ENCODE measurements around the gene CDH1. TPM values are rescaled to one million over a fixed set of nuclear protein-coding genes. Genes with fewer than 3 reads are reported as not detected.
"Not testable (repeated sequence)": the region's sequence is repeated elsewhere in the genome, so short reads cannot be mapped to it uniquely, and the experiment has no call there.

The CDH1 gene
- polyA plus RNA-seq, 3 donors, result 0.05 to 0.13 TPM; not detected in 1

DNA sequence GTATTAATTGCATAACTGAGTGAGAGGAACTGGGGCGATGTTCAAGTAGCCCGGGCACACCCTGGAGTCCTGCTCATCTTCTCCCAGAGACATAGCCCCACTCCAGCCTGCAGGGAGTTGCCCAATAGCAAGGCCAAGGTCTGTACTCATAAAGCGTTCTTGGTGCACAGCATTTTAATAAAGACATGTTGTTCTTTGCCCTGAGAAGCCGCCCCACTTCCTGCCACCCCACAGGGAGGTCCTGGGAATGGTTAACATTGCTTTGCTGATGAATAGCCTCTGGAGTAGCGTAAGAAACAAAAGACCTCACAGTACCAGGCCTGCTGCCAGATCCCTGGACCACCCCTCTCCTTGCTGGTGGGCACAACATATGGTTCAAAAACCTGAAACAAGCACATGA is 21.6 kb upstream of the CDH1 start:
- H3K27me3 ChIP-seq (ENCODE audit: control insufficient read depth in 2 of 2, insufficient read depth in 2 of 2, low read length in 2 of 2), result no peaks in the 10 kb centered on the region
- Mint-ChIP-seq H3K27me3 (ENCODE audit: low read depth in 3 of 3) (peaks cover 1 to 8% (median 3%) of the 10 kb centered on the region in 3 donors), H3K9me3 (peaks cover 0 to 21% (median 3%) of the 10 kb centered on the region in 7 donors), H3K4me1 (peaks cover 27% of the 10 kb centered on the region), H3K36me3 (no peaks in the 10 kb centered on the region), H3K4me3 (no peak overlapping the region), H3K27ac (peak overlapping the region in 3 of 7 donors; percentile 15 to 57 (median 30))
- no peak overlapping the region for H2AFZ ChIP-seq (ENCODE audit: insufficient read depth, low read depth, low read length, poor library complexity, severe bottlenecking)
- no peaks in the 10 kb centered on the region for H3K36me3 ChIP-seq (replicated peaks in 1 of 2; ENCODE audit: control insufficient read depth in 1 of 2, insufficient read depth in 2 of 2, low read length in 2 of 2)
- DNase-seq, result peak in 2 of 3 donors; percentile 7 to 56
- H3K27ac ChIP-seq (ENCODE audit: low read depth in 1 of 2, low read length in 2 of 2), result no peak overlapping the region
- no peaks in the 10 kb centered on the region for H4K20me1 ChIP-seq (ENCODE audit: insufficient read depth, low read length)
- H3K9ac ChIP-seq (ENCODE audit: insufficient read depth, low read length, poor library complexity, severe bottlenecking), result no peak overlapping the region
- no peak overlapping the region for H3K4me2 ChIP-seq (replicated peaks; ENCODE audit: extremely low read depth, low read length, poor library complexity, severe bottlenecking)
- H3K4me1 ChIP-seq (ENCODE audit: control insufficient read depth in 1 of 2, insufficient read depth in 2 of 2, low read length in 2 of 2), result peaks cover 28 to 33% of the 10 kb centered on the region in 2 donors
- intact Hi-C loops (cut with micrococcal nuclease), result no loop called here
- H3K9me3 ChIP-seq (replicated peaks in 1 of 2; ENCODE audit: control insufficient read depth in 1 of 2, insufficient read depth in 1 of 2, low read length in 2 of 2), result peaks cover 0 to 5% of the 10 kb centered on the region in 2 donors
- TF ChIP-seq, protein P1, sequence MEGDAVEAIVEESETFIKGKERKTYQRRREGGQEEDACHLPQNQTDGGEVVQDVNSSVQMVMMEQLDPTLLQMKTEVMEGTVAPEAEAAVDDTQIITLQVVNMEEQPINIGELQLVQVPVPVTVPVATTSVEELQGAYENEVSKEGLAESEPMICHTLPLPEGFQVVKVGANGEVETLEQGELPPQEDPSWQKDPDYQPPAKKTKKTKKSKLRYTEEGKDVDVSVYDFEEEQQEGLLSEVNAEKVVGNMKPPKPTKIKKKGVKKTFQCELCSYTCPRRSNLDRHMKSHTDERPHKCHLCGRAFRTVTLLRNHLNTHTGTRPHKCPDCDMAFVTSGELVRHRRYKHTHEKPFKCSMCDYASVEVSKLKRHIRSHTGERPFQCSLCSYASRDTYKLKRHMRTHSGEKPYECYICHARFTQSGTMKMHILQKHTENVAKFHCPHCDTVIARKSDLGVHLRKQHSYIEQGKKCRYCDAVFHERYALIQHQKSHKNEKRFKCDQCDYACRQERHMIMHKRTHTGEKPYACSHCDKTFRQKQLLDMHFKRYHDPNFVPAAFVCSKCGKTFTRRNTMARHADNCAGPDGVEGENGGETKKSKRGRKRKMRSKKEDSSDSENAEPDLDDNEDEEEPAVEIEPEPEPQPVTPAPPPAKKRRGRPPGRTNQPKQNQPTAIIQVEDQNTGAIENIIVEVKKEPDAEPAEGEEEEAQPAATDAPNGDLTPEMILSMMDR (IDR thresholded peaks at IDR 0.05), result no peak
- WGBS (ENCODE audit: insufficient coverage), result 0% methylated on average over 1 of the region's 5 CpGs
- H3K4me3 ChIP-seq (replicated peaks in 1 of 3; ENCODE audit: low read depth in 2 of 3, low read length in 3 of 3), result no peak overlapping the region
- no peaks in the 10 kb centered on the region for H3K79me2 ChIP-seq (ENCODE audit: insufficient read depth, low read length)

DNA sequence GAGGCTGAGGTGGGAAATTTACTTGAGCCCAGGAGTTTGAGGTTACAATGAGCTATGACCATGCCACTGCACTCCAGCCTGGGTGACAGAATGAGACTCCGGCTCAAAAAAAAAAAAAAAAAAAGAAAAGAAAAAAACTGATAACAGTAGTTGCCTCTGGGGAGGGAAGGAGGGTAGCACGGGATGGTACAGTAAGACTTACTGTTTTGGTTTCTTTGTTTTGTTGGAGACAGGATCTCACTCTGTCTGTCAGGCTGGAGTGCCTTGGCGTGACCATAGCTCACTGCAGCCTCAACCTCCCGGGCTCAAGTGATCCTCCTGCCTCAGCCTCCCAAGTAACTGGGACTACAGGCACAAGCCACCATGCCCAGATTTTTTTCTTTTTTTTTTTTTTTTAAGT is 20.6 kb upstream of the CDH1 start:
- H3K9ac ChIP-seq (ENCODE audit: insufficient read depth, low read length, poor library complexity, severe bottlenecking); H3K9me3 ChIP-seq (replicated peaks in 1 of 2; ENCODE audit: control insufficient read depth in 1 of 2, insufficient read depth in 1 of 2, low read length in 2 of 2): not testable (repeated sequence)
- peaks cover 0 to 21% (median 3%) of the 10 kb centered on the region in 7 donors for H3K9me3 Mint-ChIP-seq

More for the DNA sequence above, 20.6 kb upstream of the CDH1 start:
- intact Hi-C loops (cut with micrococcal nuclease); H3K27me3 Mint-ChIP-seq (ENCODE audit: low read depth in 3 of 3); H4K20me1 ChIP-seq (ENCODE audit: insufficient read depth, low read length); DNase-seq; H3K36me3 Mint-ChIP-seq; H3K4me2 ChIP-seq (replicated peaks; ENCODE audit: extremely low read depth, low read length, poor library complexity, severe bottlenecking); H3K27me3 ChIP-seq (ENCODE audit: control insufficient read depth in 2 of 2, insufficient read depth in 2 of 2, low read length in 2 of 2); H3K27ac Mint-ChIP-seq; H3K36me3 ChIP-seq (replicated peaks in 1 of 2; ENCODE audit: control insufficient read depth in 1 of 2, insufficient read depth in 2 of 2, low read length in 2 of 2); H3K27ac ChIP-seq (ENCODE audit: low read depth in 1 of 2, low read length in 2 of 2); H3K4me3 Mint-ChIP-seq; H3K4me3 ChIP-seq (replicated peaks in 1 of 3; ENCODE audit: low read depth in 2 of 3, low read length in 3 of 3); H2AFZ ChIP-seq (ENCODE audit: insufficient read depth, low read depth, low read length, poor library complexity, severe bottlenecking); H3K79me2 ChIP-seq (ENCODE audit: insufficient read depth, low read length): not testable (repeated sequence)
- peaks cover 20 to 24% of the 10 kb centered on the region in 2 donors for H3K4me1 ChIP-seq (ENCODE audit: control insufficient read depth in 1 of 2, insufficient read depth in 2 of 2, low read length in 2 of 2)
- peaks cover 18% of the 10 kb centered on the region for H3K4me1 Mint-ChIP-seq
- 100% methylated on average over 1 of the region's 4 CpGs for WGBS (ENCODE audit: insufficient coverage)
